IMR-90 (cell line): ENCODE results near the gene BCLAF1. TPM values are rescaled to one million over a fixed set of nuclear protein-coding genes. Genes with fewer than 3 reads are reported as not detected.

Source experiments
- ATAC-seq: fragments of 200-7000 bp; cut with Tn5 transposase; 2 replicates; pipeline ENCODE4 v1.9.1; 2020; ENCODE audit warnings: low read depth, mild to moderate bottlenecking, moderate library complexity
- BruUV-seq: library from RNA; stranded (reverse); fragments of 400-500 nt; replicated peaks from 2 replicates; lab custom pipeline; 2021; lab: Mats Ljungman, UMichigan
- CTCF ChIA-PET: fragments of 300-600 bp; formaldehyde crosslinking; extraction: SDS; loops from one replicate; lab custom pipeline; 2021; ENCODE audit warnings: antibody characterized with exemption; lab: Yijun Ruan, JAX
- POLR2A ChIA-PET: fragments of 300-600 bp; sonication (Branson Sonifier 250); formaldehyde crosslinking; loops from one replicate; lab custom pipeline; 2022; ENCODE audit warnings: antibody characterized with exemption; ENCODE audit not compliant: unreplicated experiment; lab: Charles Lee
- DNase-seq: peaks from one replicate; pipeline ENCODE4 v3.0.0; 2013
- H2AFZ ChIP-seq: replicated peaks from 2 replicates; pipeline ENCODE3; 2013; ENCODE audit warnings: low read length, mild to moderate bottlenecking; ENCODE audit not compliant: poor library complexity
- H2AK5ac ChIP-seq: 2 replicates; pipeline ENCODE4 v1.6.1; 2013; ENCODE audit warnings: low read depth, low read length, inconsistent platforms
- H2AK9ac ChIP-seq: replicated peaks from 2 replicates; pipeline ENCODE3; 2013; ENCODE audit warnings: mild to moderate bottlenecking, low read depth, low read length, moderate library complexity; ENCODE audit not compliant: poor library complexity
- H2BK120ac ChIP-seq: 2 replicates; pipeline ENCODE4 v1.6.1; 2013; ENCODE audit warnings: low read depth, low read length, inconsistent platforms
- H2BK15ac ChIP-seq: 3 replicates; pipeline ENCODE4 v1.6.1; 2013; ENCODE audit warnings: low read depth, low read length, inconsistent platforms
- H2BK20ac ChIP-seq: 2 replicates; pipeline ENCODE4 v1.6.1; 2013; ENCODE audit warnings: low read depth, mild to moderate bottlenecking, inconsistent platforms, low read length, moderate library complexity
- H2BK5ac ChIP-seq: 2 replicates; pipeline ENCODE4 v1.6.1; 2013; ENCODE audit warnings: mild to moderate bottlenecking, low read depth, low read length, inconsistent platforms; ENCODE audit not compliant: poor library complexity, severe bottlenecking
- H3K14ac ChIP-seq: replicated peaks from 2 replicates; pipeline ENCODE4 v1.6.1; 2013; ENCODE audit warnings: low read depth, low read length, inconsistent platforms
- H3K18ac ChIP-seq: 2 replicates; pipeline ENCODE4 v1.6.1; 2013; ENCODE audit warnings: low read depth, low read length, control low read depth
- H3K23ac ChIP-seq: 2 replicates; pipeline ENCODE4 v1.6.1; 2013; ENCODE audit warnings: low read depth, low read length, inconsistent platforms
- H3K27ac ChIP-seq: 2 replicates; pipeline ENCODE4 v1.5.1; 2013; ENCODE audit warnings: mild to moderate bottlenecking, control low read depth, low read length; ENCODE audit not compliant: insufficient read depth
- H3K27me3 ChIP-seq: 2 replicates; pipeline ENCODE4 v1.6.1; 2013; ENCODE audit warnings: low read length; ENCODE audit not compliant: control insufficient read depth, insufficient read depth
- H3K36me3 ChIP-seq: 2 replicates; pipeline ENCODE4 v1.6.1; 2013; ENCODE audit warnings: low read length, mixed read lengths; ENCODE audit not compliant: control insufficient read depth, insufficient read depth
- H3K4ac ChIP-seq: 2 replicates; pipeline ENCODE4 v1.6.1; 2013; ENCODE audit warnings: low read depth, low read length, inconsistent platforms
- H3K4me1 ChIP-seq: 2 replicates; pipeline ENCODE4 v1.6.1; 2013; ENCODE audit warnings: low read length, mixed read lengths; ENCODE audit not compliant: control insufficient read depth, insufficient read depth
- H3K4me2 ChIP-seq: 2 replicates; pipeline ENCODE4 v1.6.1; 2013; ENCODE audit warnings: low read depth, mild to moderate bottlenecking, control low read depth, low read length, moderate library complexity
- H3K4me3 ChIP-seq: 2 replicates; pipeline ENCODE4 v1.5.1; 2013; ENCODE audit warnings: low read depth, mild to moderate bottlenecking, control low read depth, low read length, moderate library complexity; ENCODE audit not compliant: insufficient read depth
- H3K56ac ChIP-seq: 2 replicates; pipeline ENCODE4 v1.6.1; 2013; ENCODE audit warnings: low read length, inconsistent platforms; ENCODE audit not compliant: insufficient read depth; ENCODE audit errors: extremely low read depth
- H3K79me1 ChIP-seq, 2 experiments: 2 replicates each; pipeline ENCODE4 v1.6.1; 2013; ENCODE audit warnings: low read length in 2 of 2, inconsistent platforms in 1 of 2, low read depth in 1 of 2
- H3K9ac ChIP-seq: 2 replicates; pipeline ENCODE4 v1.6.1; 2013; ENCODE audit warnings: low read depth, low read length, control low read depth
- H3K9me1 ChIP-seq: 2 replicates; pipeline ENCODE4 v1.6.1; 2013; ENCODE audit warnings: low read length, inconsistent platforms; ENCODE audit not compliant: insufficient read depth
- H3K9me3 ChIP-seq: 2 replicates; pipeline ENCODE4 v1.6.1; 2013; ENCODE audit warnings: low read length; ENCODE audit not compliant: control insufficient read depth, insufficient read depth
- H4K20me1 ChIP-seq: 2 replicates; pipeline ENCODE4 v1.6.1; 2013; ENCODE audit warnings: low read length, inconsistent platforms; ENCODE audit not compliant: insufficient read depth
- H4K5ac ChIP-seq: 2 replicates; pipeline ENCODE4 v1.6.1; 2013; ENCODE audit warnings: mild to moderate bottlenecking, low read depth, low read length, control low read depth
- H4K8ac ChIP-seq, 2 experiments: 2 replicates each; pipeline ENCODE4 v1.6.1; 2013; ENCODE audit warnings: low read depth in 2 of 2, low read length in 2 of 2, control low read depth in 1 of 2, inconsistent platforms in 1 of 2
- H4K91ac ChIP-seq: 2 replicates; pipeline ENCODE4 v1.6.1; 2013; ENCODE audit warnings: low read depth, low read length, inconsistent platforms; ENCODE audit not compliant: insufficient read depth
- BHLHE40 ChIP-seq: fragments of 150-350 bp; IDR thresholded peaks from 2 replicates; pipeline ENCODE4 v1.6.1; 2016; ENCODE audit warnings: mild to moderate bottlenecking, low read depth, low read length
- CEBPB ChIP-seq: IDR thresholded peaks from 2 replicates; pipeline ENCODE4 v1.6.1; 2012; ENCODE audit warnings: low read depth, low read length, improper control_type of control experiment
- CHD1 ChIP-seq: IDR thresholded peaks from 2 replicates; pipeline ENCODE4 v1.6.1; 2012; ENCODE audit warnings: low read depth, low read length, improper control_type of control experiment
- FOS ChIP-seq: fragments of 150-350 bp; IDR thresholded peaks from 2 replicates; pipeline ENCODE4 v1.6.1; 2016; ENCODE audit warnings: low read depth, low read length
- MAFK ChIP-seq: IDR thresholded peaks from 2 replicates; pipeline ENCODE4 v1.6.1; 2012; ENCODE audit warnings: low read depth, low read length, improper control_type of control experiment
- MAZ ChIP-seq: IDR thresholded peaks from 2 replicates; pipeline ENCODE4 v1.6.1; 2012; ENCODE audit warnings: low read depth, mild to moderate bottlenecking, low read length, improper control_type of control experiment, moderate library complexity, borderline replicate concordance
- MXI1 ChIP-seq: IDR thresholded peaks from 2 replicates; pipeline ENCODE4 v1.6.1; 2012; ENCODE audit warnings: low read depth, mild to moderate bottlenecking, low read length, moderate library complexity, borderline replicate concordance
- NFE2L2 ChIP-seq: fragments of 150-350 bp; IDR thresholded peaks from 2 replicates; pipeline ENCODE4 v1.6.1; 2016; ENCODE audit warnings: low read depth, mild to moderate bottlenecking, low read length
- POLR2A ChIP-seq: IDR thresholded peaks from 2 replicates; pipeline ENCODE4 v1.6.1; 2012; ENCODE audit warnings: mild to moderate bottlenecking, low read depth, low read length
- RAD21 ChIP-seq: IDR thresholded peaks from 2 replicates; pipeline ENCODE4 v1.6.1; 2012; ENCODE audit warnings: low read length, improper control_type of control experiment
- RCOR1 ChIP-seq: IDR thresholded peaks from 2 replicates; pipeline ENCODE4 v1.6.1; 2012; ENCODE audit warnings: mild to moderate bottlenecking, low read length, improper control_type of control experiment; ENCODE audit not compliant: insufficient replicate concordance
- RFX5 ChIP-seq: IDR thresholded peaks from 2 replicates; pipeline ENCODE4 v1.8.0; 2012; ENCODE audit warnings: low read depth, mild to moderate bottlenecking, low read length, moderate library complexity
- SMC3 ChIP-seq: fragments of 150-350 bp; IDR thresholded peaks from 2 replicates; pipeline ENCODE4 v1.6.1; 2016; ENCODE audit warnings: low read depth, mild to moderate bottlenecking, antibody characterized with exemption, low read length, moderate library complexity
- WGBS, 2 experiments: methylation state at CpG; one replicate each; pipeline versions ENCODE4 v1.1.5 to v1.1.7; 2013; ENCODE audit warnings: missing lambda C conversion rate in 2 of 2; ENCODE audit not compliant: insufficient read length in 1 of 2; ENCODE audit errors: extremely low coverage in 2 of 2; 5-methylcytosine and 5-hydroxymethylcytosine counted together
- dilution Hi-C: fragments of 300-500 bp; cut with HindIII; formaldehyde crosslinking; loops from one replicate; pipeline ENCODE4 v1.14.3; 2018; ENCODE audit warnings: low sequenced_read_pairs; ENCODE audit not compliant: unreplicated experiment
- in situ Hi-C: fragments of 300-500 bp; cut with MboI; formaldehyde crosslinking; loops from 3 replicates; pipeline ENCODE4 v1.14.3; 2019; ENCODE audit warnings: low sequenced_read_pairs, inconsistent platforms, mixed read lengths
- intact Hi-C: fragments of 100-400 bp; cut with micrococcal nuclease; formaldehyde crosslinking; loops from 2 replicates; pipeline ENCODE4 v1.10.0; 2022
- polyA plus RNA-seq, 3 experiments: library from polyadenylated mRNA; depleted of rRNA; stranded (reverse); fragments of >200 nt; gene quantifications; 2 replicates each; pipeline ENCODE4 v1.2.3, GENCODE V29; 2012; ENCODE audit warnings: low replicate concordance in 1 of 3
- total RNA-seq: library from RNA; depleted of rRNA; stranded (reverse); fragments of >200 nt; gene quantifications from 2 replicates; pipeline ENCODE4 v1.2.3, GENCODE V29; 2012
- TF ChIP-seq, protein P1 (sequence below): fragments of 150-350 bp; IDR thresholded peaks from 2 replicates; pipeline ENCODE4 v1.6.1; 2016; ENCODE audit warnings: low read depth, mild to moderate bottlenecking, low read length, moderate library complexity, borderline replicate concordance
- TF ChIP-seq, protein P2 (sequence below): conservative IDR thresholded peaks from 2 replicates; pipeline ENCODE4 v1.5.1; 2012; ENCODE audit warnings: mild to moderate bottlenecking, low read depth, low read length, improper control_type of control experiment
- TF ChIP-seq, protein P3 (sequence below): fragments of 150-350 bp; IDR thresholded peaks from 2 replicates; pipeline ENCODE4 v1.6.1; 2017; ENCODE audit warnings: mild to moderate bottlenecking, antibody characterized with exemption, low read length, low read depth

Gene BCLAF1
- total and polyA plus RNA-seq, 2 of the 4 experiments (the other 2 are of a cell fraction) = 34.0 to 141 TPM

DNA sequence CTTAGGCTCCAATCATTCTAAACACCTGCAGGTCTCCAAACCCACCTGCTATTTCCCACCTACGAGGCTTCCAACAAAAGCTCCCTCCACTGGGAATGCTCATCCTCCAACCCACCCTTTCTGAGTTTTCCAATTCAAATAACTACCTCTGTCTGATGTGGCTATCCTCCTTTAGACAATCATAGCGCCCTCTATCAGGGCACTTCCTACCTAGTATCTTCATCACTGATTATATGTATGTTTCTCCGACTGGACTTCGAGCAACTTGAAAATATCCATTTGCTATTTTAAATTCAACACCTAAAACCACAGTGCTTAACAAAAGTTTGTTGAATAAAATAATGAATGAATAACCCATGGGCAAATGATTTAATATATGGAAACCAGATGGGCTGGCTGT lies 80.9 kb downstream of the BCLAF1 start:
- H3K4me3 ChIP-seq = no peak overlapping the region
- H3K4me1 ChIP-seq = peaks cover 2% of the 10 kb centered on the region; the same call in 1 of the 2 replicates
- no peak overlapping the region for H4K5ac ChIP-seq
- H2AK5ac ChIP-seq = no peak overlapping the region
- no peak overlapping the region for H4K91ac ChIP-seq
- no peak overlapping the region for H2BK120ac ChIP-seq
- POLR2A ChIA-PET = no interaction called here
- intact Hi-C loops (no loop called here), in situ Hi-C loops (no loop called here), dilution Hi-C loops (no loop called here)
- no peak overlapping the region for H3K18ac ChIP-seq
- H3K56ac ChIP-seq = no peak overlapping the region
- H2AFZ ChIP-seq = no peak overlapping the region
- H4K20me1 ChIP-seq = no peaks in the 10 kb centered on the region
- no peak overlapping the region for H4K8ac ChIP-seq
- no peaks in the 10 kb centered on the region for H3K36me3 ChIP-seq
- H3K9me3 ChIP-seq = no peaks in the 10 kb centered on the region
- CTCF ChIA-PET = interaction anchor here (1.0 kb wide), 1 partner anchor 17 kb away, joined by 3 read pairs; no protein-coding TSS in a partner anchor
- no peak overlapping the region for H2BK15ac ChIP-seq
- H3K4ac ChIP-seq = no peak overlapping the region
- no peak overlapping the region for H2BK5ac ChIP-seq
- DNase-seq (no peak), ATAC-seq (no peak)
- no peak overlapping the region for H3K14ac ChIP-seq
- no peaks in the 10 kb centered on the region for H3K27me3 ChIP-seq
- no peak overlapping the region for H2AK9ac ChIP-seq
- no peak for TF ChIP-seq NFE2L2
- TF ChIP-seq, protein P1, sequence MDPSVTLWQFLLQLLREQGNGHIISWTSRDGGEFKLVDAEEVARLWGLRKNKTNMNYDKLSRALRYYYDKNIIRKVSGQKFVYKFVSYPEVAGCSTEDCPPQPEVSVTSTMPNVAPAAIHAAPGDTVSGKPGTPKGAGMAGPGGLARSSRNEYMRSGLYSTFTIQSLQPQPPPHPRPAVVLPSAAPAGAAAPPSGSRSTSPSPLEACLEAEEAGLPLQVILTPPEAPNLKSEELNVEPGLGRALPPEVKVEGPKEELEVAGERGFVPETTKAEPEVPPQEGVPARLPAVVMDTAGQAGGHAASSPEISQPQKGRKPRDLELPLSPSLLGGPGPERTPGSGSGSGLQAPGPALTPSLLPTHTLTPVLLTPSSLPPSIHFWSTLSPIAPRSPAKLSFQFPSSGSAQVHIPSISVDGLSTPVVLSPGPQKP = no peak
- TF ChIP-seq MXI1 = no peak
- no peak for TF ChIP-seq SMC3
- no peak for TF ChIP-seq MAFK
- TF ChIP-seq, protein P2, sequence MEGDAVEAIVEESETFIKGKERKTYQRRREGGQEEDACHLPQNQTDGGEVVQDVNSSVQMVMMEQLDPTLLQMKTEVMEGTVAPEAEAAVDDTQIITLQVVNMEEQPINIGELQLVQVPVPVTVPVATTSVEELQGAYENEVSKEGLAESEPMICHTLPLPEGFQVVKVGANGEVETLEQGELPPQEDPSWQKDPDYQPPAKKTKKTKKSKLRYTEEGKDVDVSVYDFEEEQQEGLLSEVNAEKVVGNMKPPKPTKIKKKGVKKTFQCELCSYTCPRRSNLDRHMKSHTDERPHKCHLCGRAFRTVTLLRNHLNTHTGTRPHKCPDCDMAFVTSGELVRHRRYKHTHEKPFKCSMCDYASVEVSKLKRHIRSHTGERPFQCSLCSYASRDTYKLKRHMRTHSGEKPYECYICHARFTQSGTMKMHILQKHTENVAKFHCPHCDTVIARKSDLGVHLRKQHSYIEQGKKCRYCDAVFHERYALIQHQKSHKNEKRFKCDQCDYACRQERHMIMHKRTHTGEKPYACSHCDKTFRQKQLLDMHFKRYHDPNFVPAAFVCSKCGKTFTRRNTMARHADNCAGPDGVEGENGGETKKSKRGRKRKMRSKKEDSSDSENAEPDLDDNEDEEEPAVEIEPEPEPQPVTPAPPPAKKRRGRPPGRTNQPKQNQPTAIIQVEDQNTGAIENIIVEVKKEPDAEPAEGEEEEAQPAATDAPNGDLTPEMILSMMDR = no peak
- no peak for TF ChIP-seq RAD21
- TF ChIP-seq CEBPB = no peak
- TF ChIP-seq MAZ = no peak
- no peak for TF ChIP-seq POLR2A
- no peak for TF ChIP-seq FOS
- TF ChIP-seq RFX5 = no peak
- no peak for TF ChIP-seq BHLHE40
- TF ChIP-seq, protein P3, sequence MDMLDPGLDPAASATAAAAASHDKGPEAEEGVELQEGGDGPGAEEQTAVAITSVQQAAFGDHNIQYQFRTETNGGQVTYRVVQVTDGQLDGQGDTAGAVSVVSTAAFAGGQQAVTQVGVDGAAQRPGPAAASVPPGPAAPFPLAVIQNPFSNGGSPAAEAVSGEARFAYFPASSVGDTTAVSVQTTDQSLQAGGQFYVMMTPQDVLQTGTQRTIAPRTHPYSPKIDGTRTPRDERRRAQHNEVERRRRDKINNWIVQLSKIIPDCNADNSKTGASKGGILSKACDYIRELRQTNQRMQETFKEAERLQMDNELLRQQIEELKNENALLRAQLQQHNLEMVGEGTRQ = no peak
- TF ChIP-seq RCOR1 = no peak
- no peak for TF ChIP-seq CHD1
- H3K4me2 ChIP-seq = no peak overlapping the region
- no peak overlapping the region for H2BK20ac ChIP-seq
- WGBS, 2 experiments = no CpG with 5 or more reads among the region's 4 CpGs
- H3K27ac ChIP-seq = no peak overlapping the region
- H3K79me1 ChIP-seq = no peaks in the 10 kb centered on the region
- no TSS peak for BruUV-seq
- no peak overlapping the region for H3K23ac ChIP-seq
- H3K9ac ChIP-seq = no peak overlapping the region
- no peaks in the 10 kb centered on the region; the same call in 1 of the 2 replicates for H3K9me1 ChIP-seq
